OCI-LY1 (cell line): Measurements from ENCODE around the gene FOXE1.

Experiments
- H2AFZ ChIP-seq: fragments of 200-600 bp; sonication (generic), shearing (Covaris generic); 2 replicates; pipeline ENCODE4 v1.6.0; 2014; ENCODE audit warnings: antibody characterized with exemption, mild to moderate bottlenecking, low read length
- H3F3A ChIP-seq: fragments of 200-600 bp; sonication (generic), shearing (Covaris generic); 2 replicates; pipeline ENCODE4 v1.6.0; 2014; ENCODE audit warnings: mild to moderate bottlenecking, antibody characterized with exemption, low read length, moderate library complexity; ENCODE audit not compliant: insufficient read depth
- H3K27ac ChIP-seq: fragments of 200-600 bp; sonication (generic); 2 replicates; pipeline ENCODE4 v1.5.1; 2014; ENCODE audit warnings: low read length, mixed run types, mild to moderate bottlenecking, low read depth; ENCODE audit not compliant: poor library complexity, severe bottlenecking
- H3K27me3 ChIP-seq: fragments of 200-600 bp; sonication (generic); 2 replicates; pipeline ENCODE4 v1.6.0; 2014; ENCODE audit warnings: antibody characterized with exemption, mild to moderate bottlenecking, low read length, moderate library complexity; ENCODE audit not compliant: insufficient read depth
- H3K36me3 ChIP-seq: fragments of 200-600 bp; sonication (generic); 2 replicates; pipeline ENCODE4 v1.6.1; 2014; ENCODE audit warnings: mild to moderate bottlenecking, antibody characterized with exemption, low read length, moderate library complexity, mixed read lengths; ENCODE audit not compliant: insufficient read depth
- H3K4me1 ChIP-seq: fragments of 200-600 bp; sonication (generic); 2 replicates; pipeline ENCODE4 v1.5.1; 2014; ENCODE audit warnings: mild to moderate bottlenecking, low read length, moderate library complexity; ENCODE audit not compliant: insufficient read depth, severe bottlenecking
- H3K4me2 ChIP-seq: fragments of 200-600 bp; sonication (generic), shearing (Covaris generic); 2 replicates; pipeline ENCODE4 v1.6.1; 2014; ENCODE audit warnings: low read length
- H3K4me3 ChIP-seq: fragments of 200-600 bp; sonication (generic); 2 replicates; pipeline ENCODE4 v1.5.1; 2014; ENCODE audit warnings: low read length, low read depth, mild to moderate bottlenecking, mixed read lengths; ENCODE audit not compliant: poor library complexity, severe bottlenecking
- H3K79me2 ChIP-seq: fragments of 200-600 bp; shearing (Covaris generic); 2 replicates; pipeline ENCODE4 v1.6.1; 2016; ENCODE audit warnings: mixed run types, low read length, mixed read lengths; ENCODE audit not compliant: insufficient read depth
- H3K9ac ChIP-seq: fragments of 200-600 bp; sonication (generic), shearing (Covaris generic); 2 replicates; pipeline ENCODE4 v1.6.1; 2014; ENCODE audit warnings: mild to moderate bottlenecking, low read length, mixed read lengths
- H3K9me2 ChIP-seq: fragments of 200-600 bp; sonication (generic), shearing (Covaris generic); 2 replicates; pipeline ENCODE4 v1.6.1; 2014; ENCODE audit warnings: low read depth, mild to moderate bottlenecking, low read length, mixed read lengths
- H3K9me3 ChIP-seq: fragments of 200-600 bp; shearing (Covaris generic); 2 replicates; pipeline ENCODE4 v1.6.1; 2014; ENCODE audit warnings: low read length, mixed read lengths
- H4K20me1 ChIP-seq: fragments of 200-600 bp; sonication (generic), shearing (Covaris generic); 2 replicates; pipeline ENCODE4 v1.6.0; 2016; ENCODE audit warnings: mild to moderate bottlenecking, low read length; ENCODE audit not compliant: insufficient read depth
- CTCF ChIP-seq: fragments of 200-600 bp; sonication (generic), shearing (Covaris generic); IDR thresholded peaks from 2 replicates; pipeline ENCODE4 v1.5.1; 2017; ENCODE audit warnings: mild to moderate bottlenecking, antibody characterized with exemption, low read length, moderate library complexity, mixed read lengths
- EZH2 ChIP-seq: fragments of 200-600 bp; sonication (generic), shearing (Covaris generic); IDR thresholded peaks from 2 replicates; pipeline ENCODE4 v1.8.0; 2017; ENCODE audit warnings: borderline replicate concordance, mixed run types, mild to moderate bottlenecking, antibody characterized with exemption, low read length, moderate library complexity, mixed read lengths

FOXE1 gene

GRCh38 chr9:97807681-97808080 is 45.3 kb upstream of the FOXE1 start:
- Histone ChIP-seq H3K27me3 (no peaks in the 10 kb centered on the region), H3K4me1 (peaks cover 10% of the 10 kb centered on the region), H3K9me2 (no peaks in the 10 kb centered on the region), H3K9ac (no peak overlapping the region), H4K20me1 (no peaks in the 10 kb centered on the region), H3K9me3 (no peaks in the 10 kb centered on the region), H3K27ac (no peak overlapping the region), H2AFZ (no peak overlapping the region), H3K79me2 (no peaks in the 10 kb centered on the region), H3K4me3 (no peak overlapping the region), H3K4me2 (no peak overlapping the region), H3F3A (no peaks in the 10 kb centered on the region), H3K36me3 (no peaks in the 10 kb centered on the region)
- no peak for TF ChIP-seq EZH2
- no peak for TF ChIP-seq CTCF

DNA sequence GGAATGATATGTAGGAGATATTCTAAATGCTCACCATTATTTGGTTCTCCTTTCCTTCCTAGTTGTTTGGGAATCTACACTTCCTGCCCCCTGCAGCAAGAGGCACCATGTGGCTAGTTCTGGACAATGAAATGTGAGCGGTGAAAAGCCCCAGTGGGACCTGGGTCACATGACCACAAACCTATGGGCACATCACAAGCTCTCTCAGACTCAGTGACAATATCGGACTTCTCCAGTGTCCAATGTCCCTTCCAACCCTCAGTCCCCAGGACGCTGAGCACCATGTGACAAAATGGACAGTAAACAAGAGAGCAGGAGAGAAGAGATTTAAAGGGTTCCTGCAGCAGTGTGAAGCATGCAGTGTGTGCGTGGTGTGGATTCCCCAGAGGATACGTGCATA is 44.6 kb upstream of the FOXE1 start:
- Histone ChIP-seq H4K20me1 (no peaks in the 10 kb centered on the region), H3K4me1 (peaks cover 6% of the 10 kb centered on the region), H3K4me3 (no peak overlapping the region), H3K27ac (no peak overlapping the region), H3K9ac (no peak overlapping the region), H3K79me2 (no peaks in the 10 kb centered on the region), H3K4me2 (no peak overlapping the region), H3F3A (no peaks in the 10 kb centered on the region), H3K27me3 (no peaks in the 10 kb centered on the region), H3K36me3 (no peaks in the 10 kb centered on the region), H3K9me2 (no peaks in the 10 kb centered on the region), H3K9me3 (no peaks in the 10 kb centered on the region; the same call in 1 of the 2 replicates), H2AFZ (no peak overlapping the region)
- TF ChIP-seq CTCF = no peak
- no peak for TF ChIP-seq EZH2

DNA sequence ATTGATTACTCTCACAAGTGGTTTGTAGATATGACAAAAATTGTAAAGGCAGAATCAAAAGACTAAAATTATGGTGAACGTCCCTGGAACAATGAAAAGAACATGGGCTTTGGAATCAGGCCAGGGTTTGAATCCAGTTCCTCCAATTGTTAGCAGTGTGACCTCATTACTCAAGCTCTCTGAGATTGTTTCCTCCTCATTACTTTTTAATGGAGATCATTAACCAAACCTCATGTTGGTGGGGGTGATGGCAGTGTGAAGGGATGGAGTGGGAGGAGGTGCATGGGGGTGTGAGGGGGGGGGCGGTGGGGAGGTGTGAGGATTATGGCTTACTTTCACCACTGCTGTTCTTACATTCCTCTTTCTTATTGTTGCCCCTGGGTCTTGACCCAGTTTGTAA is 44.1 kb upstream of the FOXE1 start:
- no peaks in the 10 kb centered on the region for H3F3A ChIP-seq
- H3K9ac ChIP-seq = no peak overlapping the region
- no peaks in the 10 kb centered on the region; the same call in 1 of the 2 replicates for H3K9me3 ChIP-seq
- no peak overlapping the region for H3K27ac ChIP-seq
- H4K20me1 ChIP-seq = no peaks in the 10 kb centered on the region
- no peaks in the 10 kb centered on the region for H3K36me3 ChIP-seq
- H2AFZ ChIP-seq = no peak overlapping the region
- H3K4me3 ChIP-seq = no peak overlapping the region
- peaks cover 2% of the 10 kb centered on the region for H3K4me1 ChIP-seq
- H3K27me3 ChIP-seq = no peaks in the 10 kb centered on the region
- no peak overlapping the region for H3K4me2 ChIP-seq
- no peaks in the 10 kb centered on the region for H3K79me2 ChIP-seq
- no peaks in the 10 kb centered on the region for H3K9me2 ChIP-seq
- no peak for TF ChIP-seq EZH2
- no peak for TF ChIP-seq CTCF
